GM21737 (cell line): ENCODE data around the gene AK5.
A peak's percentile ranks its signal among the peaks of the same experiment; 100 is the strongest.

Experiments used
- ATAC-seq: cut with Tn5 transposase; IDR thresholded peaks from one replicate; pipeline ENCODE4 v1.9.1; 2021; ENCODE audit warnings: mild to moderate bottlenecking, moderate library complexity; ENCODE audit not compliant: unreplicated experiment

The AK5 gene

DNA sequence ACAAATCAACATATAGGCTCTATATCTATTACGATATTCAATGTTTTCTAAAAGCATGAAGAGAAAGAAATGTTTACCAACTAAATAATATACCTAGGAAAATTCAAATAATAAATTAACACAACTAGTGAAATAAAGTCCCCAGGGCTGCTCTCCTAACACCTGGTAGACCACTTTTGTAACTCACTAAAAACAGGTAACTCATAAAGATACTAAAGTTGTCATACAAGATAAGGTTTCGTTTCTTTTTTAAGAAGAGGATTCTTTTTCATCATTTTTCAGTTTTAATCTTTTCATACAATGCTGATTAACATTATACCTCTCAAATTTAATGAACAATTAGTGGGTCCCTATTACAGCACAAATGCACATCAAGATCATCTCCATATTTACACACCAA is 301.7 kb downstream of the AK5 start:
- no peak for ATAC-seq

DNA sequence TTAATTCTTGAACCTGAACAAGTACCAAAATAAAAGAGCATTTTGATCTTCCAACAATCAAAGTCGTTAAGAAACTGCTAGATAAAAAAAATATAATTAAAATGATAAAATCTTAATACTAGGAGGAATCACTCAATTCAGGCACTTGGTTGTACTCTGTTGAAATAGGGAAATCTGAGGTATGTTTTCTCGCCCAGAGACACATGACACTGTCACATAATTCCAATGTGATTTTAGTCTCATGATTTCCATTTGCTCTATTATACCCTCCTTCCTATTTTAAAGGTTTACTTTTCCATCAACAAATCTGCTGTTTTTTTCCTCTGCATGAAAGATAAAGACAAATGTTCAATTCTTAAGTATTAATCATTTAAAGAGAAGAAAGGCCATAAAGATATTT is 303.1 kb downstream of the AK5 start:
- no peak for ATAC-seq

DNA sequence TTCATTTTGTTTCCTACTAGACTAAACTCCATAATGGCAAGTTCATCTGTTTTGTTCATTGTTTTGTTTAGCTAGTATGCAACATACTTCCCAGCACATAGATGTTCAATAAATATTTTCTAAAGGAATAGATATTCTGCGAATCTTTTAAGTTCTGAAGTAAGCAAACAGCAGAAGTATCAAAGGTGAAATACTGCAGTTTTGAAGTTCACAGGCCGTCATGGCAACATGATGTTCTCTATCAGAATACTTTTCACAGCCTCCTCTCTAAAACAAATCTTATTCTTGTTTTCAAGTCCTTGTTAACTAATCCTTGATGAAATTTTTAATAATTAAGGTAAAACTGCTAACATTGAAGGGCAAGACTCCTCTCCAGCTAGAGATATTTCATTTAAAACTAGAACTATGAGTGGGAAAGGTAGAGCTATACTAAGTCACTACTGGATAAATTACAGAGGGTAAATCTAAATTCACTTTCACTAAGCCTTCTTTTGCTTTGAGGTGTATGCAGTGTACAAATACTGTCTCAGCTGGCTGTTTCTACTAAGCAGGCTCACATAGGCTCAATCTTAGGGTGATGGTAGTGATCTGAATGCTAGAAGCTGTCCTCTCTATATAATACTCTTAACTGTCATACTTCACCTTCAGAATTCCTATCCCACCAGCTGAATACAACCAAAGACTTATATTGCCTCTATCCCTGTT is 303.9 kb downstream of the AK5 start:
- ATAC-seq = no peak

DNA sequence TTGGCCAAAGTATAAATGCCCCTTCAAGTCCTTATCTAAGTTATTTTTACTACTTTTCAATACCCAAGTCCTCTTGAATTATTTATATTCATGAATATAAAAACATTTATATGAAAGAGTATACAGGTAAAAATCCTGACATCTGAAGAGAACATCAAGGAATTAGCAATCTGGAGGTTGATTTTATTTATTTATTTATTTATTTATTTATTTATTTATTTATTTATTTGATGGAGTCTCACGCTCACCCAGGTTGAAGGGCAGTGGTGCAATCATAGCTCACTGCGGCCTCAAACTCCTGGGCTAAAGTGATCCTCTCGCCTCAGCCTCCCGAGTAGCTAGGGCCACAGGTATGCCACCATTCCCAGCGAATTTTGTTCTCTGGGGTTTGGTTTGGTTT is 307.4 kb downstream of the AK5 start:
- ATAC-seq = no peak

DNA sequence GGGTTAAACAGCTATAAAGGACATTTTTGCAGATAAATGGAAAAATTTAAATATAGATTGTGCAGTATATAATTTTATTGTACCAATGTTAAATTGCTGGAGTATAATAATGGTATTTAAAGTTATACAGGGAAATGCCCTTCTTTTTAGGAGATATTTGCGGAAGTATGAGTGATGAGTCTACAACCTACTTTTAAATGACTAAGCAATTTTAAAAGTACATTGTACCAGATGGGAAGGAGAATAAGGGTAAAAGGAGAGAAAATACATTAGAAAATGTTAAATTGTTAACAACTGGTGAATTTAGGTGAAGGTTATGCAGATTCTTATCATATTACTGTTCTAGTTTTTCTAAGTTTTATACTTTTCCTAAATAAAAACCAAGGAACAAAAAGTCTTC is 308.8 kb downstream of the AK5 start:
- ATAC-seq = no peak

DNA sequence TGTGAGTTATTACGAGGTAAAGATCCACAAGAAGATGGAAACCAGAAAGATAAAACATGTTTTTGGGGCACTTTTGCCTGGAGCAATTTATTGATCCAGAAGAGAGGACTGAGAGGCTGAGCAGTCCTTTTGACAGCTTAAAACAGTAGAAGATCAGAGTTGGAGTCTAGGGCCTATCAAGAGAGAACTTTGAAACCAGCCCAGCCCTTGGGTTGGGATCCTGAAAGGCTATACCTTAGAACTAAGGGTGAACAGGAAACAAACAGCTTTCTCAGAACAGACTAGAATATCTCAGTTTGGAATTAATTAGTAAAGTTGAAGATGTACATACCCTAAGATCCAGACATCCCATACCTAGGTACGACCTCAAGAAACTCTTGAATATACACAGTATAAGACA is 311.1 kb downstream of the AK5 start:
- ATAC-seq = no peak

DNA sequence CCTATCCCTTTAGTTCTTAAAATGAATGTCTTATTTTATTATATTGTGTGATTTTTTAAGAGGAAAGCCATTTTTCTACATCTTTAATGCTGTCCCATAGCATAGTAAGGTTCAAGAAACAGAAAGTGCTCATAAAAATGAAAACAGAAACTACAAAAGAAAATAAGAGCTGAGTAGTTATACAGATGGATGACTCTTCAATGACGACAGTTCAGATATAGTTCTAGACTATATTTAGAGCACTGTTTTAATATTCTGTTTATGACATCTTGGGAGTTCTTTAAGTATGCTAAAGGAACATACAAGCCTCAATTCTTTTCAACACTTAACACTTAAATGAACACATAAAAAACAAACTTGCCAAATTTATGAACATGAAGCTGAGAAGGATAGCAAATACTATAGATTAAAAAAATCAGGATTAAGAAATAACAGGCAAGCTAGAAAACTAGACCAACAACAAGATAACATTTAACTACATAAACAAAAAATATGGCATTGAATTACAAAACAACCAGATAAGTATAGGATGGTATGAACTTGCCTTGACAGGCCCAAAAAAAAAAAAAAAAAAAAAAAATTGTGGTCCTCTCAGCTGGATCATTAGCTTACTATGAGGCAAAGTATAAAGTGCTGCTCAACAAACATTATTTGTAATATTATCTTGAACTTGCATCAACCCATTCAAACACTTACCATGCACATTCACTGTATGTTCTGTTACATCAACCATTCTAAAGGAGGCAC is 312.7 kb downstream of the AK5 start:
- ATAC-seq = peak; percentile 88

DNA sequence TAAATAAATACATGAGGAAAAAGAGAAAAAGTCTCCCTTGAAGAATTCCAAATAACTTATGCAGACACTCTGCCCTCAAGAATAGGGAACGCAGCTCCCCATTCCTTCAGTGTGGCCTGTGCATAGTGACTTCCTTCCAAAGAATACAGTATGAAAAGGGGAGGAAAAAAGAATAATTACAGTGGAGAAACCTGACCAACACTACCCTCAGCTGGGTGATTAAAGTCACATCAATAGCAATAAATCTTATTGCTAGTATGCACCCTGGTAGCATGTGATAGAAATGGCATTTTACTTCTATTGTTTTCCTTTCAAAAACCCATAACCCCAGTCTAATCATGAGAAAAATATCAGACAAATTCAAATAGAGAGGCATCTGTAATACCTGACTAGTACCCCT is 315.5 kb downstream of the AK5 start:
- ATAC-seq = no peak

DNA sequence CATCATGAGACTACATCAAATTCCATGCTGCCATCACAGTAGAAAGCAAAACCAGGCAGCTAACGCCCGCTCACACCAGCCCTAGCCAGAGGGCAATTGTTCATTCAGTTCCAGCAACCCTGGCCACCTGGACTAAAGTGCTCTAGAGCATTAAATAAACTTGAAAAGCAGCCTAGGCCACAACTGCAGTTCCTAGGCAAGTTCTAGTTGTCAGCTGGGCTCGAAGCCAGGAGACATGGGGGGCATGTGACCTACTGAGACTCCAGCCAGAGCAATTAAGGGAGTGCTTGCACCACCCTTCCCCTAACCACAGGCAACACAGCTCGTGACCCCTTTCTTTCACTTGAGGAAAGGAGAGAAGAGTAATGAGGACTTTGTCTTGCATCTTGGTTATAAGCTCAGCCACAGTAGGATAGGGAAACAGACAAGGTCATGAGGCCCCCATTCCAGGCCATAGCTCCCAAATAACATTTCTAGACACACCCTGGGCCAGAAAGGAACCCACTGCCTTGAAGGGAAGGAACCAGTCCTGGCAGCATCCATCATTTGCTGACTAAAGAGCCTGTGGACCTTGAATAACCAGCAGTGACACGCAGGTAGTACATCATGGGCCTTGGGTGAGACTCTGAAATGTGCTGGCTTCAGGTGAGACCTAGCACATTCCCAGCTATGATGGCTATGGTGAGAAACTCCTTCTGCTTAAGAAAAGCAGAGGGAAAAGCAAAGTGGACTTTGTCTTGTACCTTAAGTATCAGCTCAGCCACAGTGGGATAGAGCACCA is 323.6 kb downstream of the AK5 start:
- no peak for ATAC-seq

DNA sequence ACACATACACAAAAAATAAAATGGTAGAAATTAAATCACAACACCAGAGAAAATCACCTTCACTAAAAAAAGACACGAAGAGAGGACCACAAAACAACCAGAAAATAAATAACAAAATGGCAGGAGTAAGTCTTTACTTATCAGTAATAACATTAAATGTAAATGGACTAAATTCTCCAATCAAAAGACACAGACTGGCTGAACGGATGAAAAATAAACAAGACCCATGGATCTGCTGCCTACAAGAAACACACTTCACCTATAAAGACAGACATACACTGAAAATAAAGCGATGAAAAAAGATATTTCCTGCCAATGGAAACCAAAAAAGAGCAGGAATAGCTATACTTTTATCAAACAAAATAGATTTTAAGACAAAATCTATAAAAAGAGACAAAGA is 327.1 kb downstream of the AK5 start:
- no peak for ATAC-seq
